GM23338 (cell line): ENCODE results near the gene NXPH2. TPM values are rescaled to one million over a fixed set of nuclear protein-coding genes. Genes with fewer than 3 reads are reported as not detected.

Experiments
- ATAC-seq: fragments of 200-7000 bp; cut with Tn5 transposase; 3 replicates; pipeline ENCODE4 v1.9.1; 2020
- DNase-seq: peaks from one replicate; pipeline ENCODE4 v3.0.0-alpha.2; 2015; ENCODE audit warnings: low spot score
- H2AFZ ChIP-seq: fragments of 200-600 bp; sonication (generic); 2 replicates; pipeline ENCODE4 v1.8.0; 2016; ENCODE audit warnings: antibody characterized with exemption, mild to moderate bottlenecking, moderate library complexity
- H3F3A ChIP-seq: fragments of 200-600 bp; sonication (generic); replicated peaks from 2 replicates; pipeline ENCODE4 v1.8.0; 2017; ENCODE audit warnings: antibody characterized with exemption, mixed run types, low read depth
- H3K27ac ChIP-seq: fragments of 200-600 bp; sonication (generic); 2 replicates; pipeline ENCODE4 v1.6.1; 2016; ENCODE audit warnings: low read depth
- H3K27me3 ChIP-seq: fragments of 200-600 bp; sonication (generic); 2 replicates; pipeline ENCODE4 v1.8.0; 2016; ENCODE audit warnings: mild to moderate bottlenecking, mixed run types, moderate library complexity; ENCODE audit not compliant: insufficient read depth
- H3K36me3 ChIP-seq: fragments of 200-600 bp; sonication (generic); 2 replicates; pipeline ENCODE4 v1.8.0; 2016; ENCODE audit warnings: mild to moderate bottlenecking; ENCODE audit not compliant: insufficient read depth
- H3K4me1 ChIP-seq: fragments of 200-600 bp; sonication (generic); 2 replicates; pipeline ENCODE4 v1.8.0; 2016; ENCODE audit warnings: mild to moderate bottlenecking, moderate library complexity; ENCODE audit not compliant: insufficient read depth
- H3K4me2 ChIP-seq: fragments of 200-600 bp; sonication (generic); 2 replicates; pipeline ENCODE4 v1.7.1; 2017; ENCODE audit warnings: mixed run types
- H3K4me3 ChIP-seq: fragments of 200-600 bp; sonication (generic); 2 replicates; pipeline ENCODE4 v1.6.1; 2016; ENCODE audit warnings: mixed run types
- H3K79me2 ChIP-seq: fragments of 200-600 bp; sonication (generic); replicated peaks from 2 replicates; pipeline ENCODE4 v1.8.0; 2017; ENCODE audit warnings: mild to moderate bottlenecking; ENCODE audit not compliant: insufficient read depth
- H3K9me2 ChIP-seq: fragments of 200-600 bp; sonication (generic); 2 replicates; pipeline ENCODE4 v1.8.0; 2017; ENCODE audit not compliant: insufficient read depth
- H4K20me1 ChIP-seq: fragments of 200-600 bp; sonication (generic); replicated peaks from 2 replicates; pipeline ENCODE4 v1.8.0; 2017; ENCODE audit warnings: mild to moderate bottlenecking; ENCODE audit not compliant: insufficient read depth
- H3K27ac Mint-ChIP-seq: 2 replicates; pipeline ENCODE4 v1.8.0; 2020; ENCODE audit warnings: inconsistent platforms, mild to moderate bottlenecking, moderate library complexity, mixed read lengths
- H3K27me3 Mint-ChIP-seq: 3 replicates; pipeline ENCODE4 v1.8.0; 2022; ENCODE audit warnings: low read depth, mild to moderate bottlenecking, moderate library complexity, mixed read lengths, inconsistent platforms; ENCODE audit not compliant: insufficient read depth, poor library complexity
- H3K36me3 Mint-ChIP-seq: 3 replicates; pipeline ENCODE4 v1.8.0; 2021; ENCODE audit warnings: low read depth, mild to moderate bottlenecking, inconsistent platforms, moderate library complexity, mixed read lengths
- H3K4me1 Mint-ChIP-seq: 3 replicates; pipeline ENCODE4 v1.8.0; 2020; ENCODE audit warnings: mild to moderate bottlenecking, inconsistent platforms, mixed read lengths
- H3K4me3 Mint-ChIP-seq: 3 replicates; pipeline ENCODE4 v1.8.0; 2021; ENCODE audit warnings: moderate library complexity, mild to moderate bottlenecking, inconsistent platforms, mixed read lengths
- H3K9me3 Mint-ChIP-seq: 3 replicates; pipeline ENCODE4 v1.8.0; 2020; ENCODE audit warnings: moderate library complexity, mild to moderate bottlenecking, inconsistent platforms, mixed read lengths
- CREB1 ChIP-seq: fragments of 250-450 bp; sonication (Bioruptor Pico); IDR thresholded peaks from 2 replicates; pipeline ENCODE4 v1.5.0; 2020; ENCODE audit warnings: low read depth, mild to moderate bottlenecking, moderate library complexity
- CTCF ChIP-seq, 2 experiments: fragments of 200-600 bp in 1 of 2; sonication (generic) in 1 of 2; conservative IDR thresholded peaks; 2 replicates each; pipeline versions ENCODE4 v1.5.1 to v1.6.1; 2016 to 2017; ENCODE audit warnings: antibody characterized with exemption in 2 of 2, low read depth in 2 of 2, mild to moderate bottlenecking in 2 of 2, moderate library complexity in 1 of 2
- EZH2 ChIP-seq: fragments of 200-600 bp; sonication (generic); IDR thresholded peaks from one replicate; pipeline ENCODE4 v1.8.0; 2017; ENCODE audit warnings: antibody characterized with exemption, mild to moderate bottlenecking, low read depth; ENCODE audit not compliant: unreplicated experiment
- EZH2phosphoT487 ChIP-seq: fragments of 200-600 bp; sonication (generic); IDR thresholded peaks from one replicate; pipeline ENCODE4 v1.8.1; 2018; ENCODE audit warnings: antibody characterized with exemption; ENCODE audit not compliant: unreplicated experiment
- JUNB ChIP-seq: IDR thresholded peaks from one replicate; pipeline ENCODE4 v1.6.1; 2016; ENCODE audit warnings: antibody characterized with exemption; ENCODE audit not compliant: unreplicated experiment
- NANOG ChIP-seq: IDR thresholded peaks from 2 replicates; pipeline ENCODE4 v1.6.1; 2016; ENCODE audit warnings: antibody characterized with exemption, borderline replicate concordance
- POLR2AphosphoS5 ChIP-seq: IDR thresholded peaks from 2 replicates; pipeline ENCODE4 v1.6.1; 2016; ENCODE audit warnings: antibody characterized with exemption, low read depth
- STAT1 ChIP-seq: IDR thresholded peaks from one replicate; pipeline ENCODE4 v1.6.1; 2016; ENCODE audit warnings: antibody characterized with exemption; ENCODE audit not compliant: unreplicated experiment
- ZNF114 ChIP-seq: fragments of 250-450 bp; sonication (Bioruptor Pico); IDR thresholded peaks from 2 replicates; pipeline ENCODE4 v1.5.0; 2020; ENCODE audit warnings: mild to moderate bottlenecking, moderate library complexity
- ZNF331 ChIP-seq: fragments of 250-450 bp; sonication (Bioruptor Pico); IDR thresholded peaks from 2 replicates; pipeline ENCODE4 v1.5.0; 2020; ENCODE audit warnings: low read depth, mild to moderate bottlenecking, moderate library complexity
- polyA plus RNA-seq: library from polyadenylated mRNA; unstranded; fragments of >200 nt; fragmentation: Nextera tagmentation; extraction: Ambion mirVana; gene quantifications from 2 replicates; pipeline ENCODE4 v1.2.1, GENCODE V29; 2016
- total RNA-seq: library from RNA; depleted of rRNA; stranded (reverse); fragments of >200 nt; shearing (Covaris generic); gene quantifications from 2 replicates; pipeline ENCODE4 v1.2.3, GENCODE V29; 2014
- TF ChIP-seq, protein P1 (sequence below): fragments of 250-450 bp; sonication (Bioruptor Pico); IDR thresholded peaks from 2 replicates; pipeline ENCODE4 v1.5.0; 2020; ENCODE audit warnings: mild to moderate bottlenecking, moderate library complexity
- TF ChIP-seq, protein P2 (sequence below): IDR thresholded peaks from one replicate; pipeline ENCODE4 v1.6.1; 2018; ENCODE audit warnings: antibody characterized with exemption; ENCODE audit not compliant: unreplicated experiment
- TF ChIP-seq, protein P3 (sequence below): IDR thresholded peaks from 2 replicates; pipeline ENCODE4 v1.6.1; 2016; ENCODE audit warnings: antibody characterized with exemption

The NXPH2 gene
- total and polyA plus RNA-seq, 2 experiments from 2014 or later, result 2.7 to 8.3 TPM

DNA sequence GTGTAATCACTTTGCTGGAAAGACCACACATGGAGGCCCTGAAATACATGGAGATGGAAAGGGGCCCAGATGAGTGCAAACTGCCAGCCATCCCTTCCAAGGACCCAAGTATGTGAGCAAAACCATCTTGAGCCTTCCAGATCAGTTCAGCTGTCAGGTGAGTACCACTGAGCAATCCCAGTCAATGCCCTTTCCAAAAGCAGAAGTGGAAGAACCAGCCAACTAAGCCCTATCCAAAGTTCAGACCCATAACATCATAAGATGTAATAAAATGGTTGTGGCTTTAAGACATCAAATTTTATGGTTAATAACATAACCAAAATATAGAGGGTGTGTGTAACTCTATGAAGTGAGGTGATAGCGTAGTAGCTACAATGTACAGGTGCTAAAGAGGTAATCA, 88.5 kb downstream of the NXPH2 start:
- Mint-ChIP-seq H3K27ac (no peak overlapping the region), H3K36me3 (no peaks in the 10 kb centered on the region; the same call in 2 of the 3 replicates), H3K27me3 (no peaks in the 10 kb centered on the region), H3K4me3 (no peak overlapping the region), H3K4me1 (no peaks in the 10 kb centered on the region), H3K9me3 (peaks cover 3% of the 10 kb centered on the region; the same call in 1 of the 3 replicates)
- Histone ChIP-seq H3K9me2 (peaks cover 8% of the 10 kb centered on the region; the same call in 1 of the 2 replicates), H3K4me1 (no peaks in the 10 kb centered on the region), H3K4me3 (no peak overlapping the region), H4K20me1 (no peaks in the 10 kb centered on the region), H3K4me2 (no peak overlapping the region), H3K27ac (no peak overlapping the region), H3F3A (no peaks in the 10 kb centered on the region), H2AFZ (no peak overlapping the region), H3K27me3 (no peaks in the 10 kb centered on the region), H3K36me3 (no peaks in the 10 kb centered on the region), H3K79me2 (no peaks in the 10 kb centered on the region; the same call in 1 of the 2 replicates)
- no peak for TF ChIP-seq EZH2
- TF ChIP-seq STAT1, result no peak
- TF ChIP-seq CREB1, result no peak
- no peak for TF ChIP-seq POLR2AphosphoS5
- TF ChIP-seq, protein P1, sequence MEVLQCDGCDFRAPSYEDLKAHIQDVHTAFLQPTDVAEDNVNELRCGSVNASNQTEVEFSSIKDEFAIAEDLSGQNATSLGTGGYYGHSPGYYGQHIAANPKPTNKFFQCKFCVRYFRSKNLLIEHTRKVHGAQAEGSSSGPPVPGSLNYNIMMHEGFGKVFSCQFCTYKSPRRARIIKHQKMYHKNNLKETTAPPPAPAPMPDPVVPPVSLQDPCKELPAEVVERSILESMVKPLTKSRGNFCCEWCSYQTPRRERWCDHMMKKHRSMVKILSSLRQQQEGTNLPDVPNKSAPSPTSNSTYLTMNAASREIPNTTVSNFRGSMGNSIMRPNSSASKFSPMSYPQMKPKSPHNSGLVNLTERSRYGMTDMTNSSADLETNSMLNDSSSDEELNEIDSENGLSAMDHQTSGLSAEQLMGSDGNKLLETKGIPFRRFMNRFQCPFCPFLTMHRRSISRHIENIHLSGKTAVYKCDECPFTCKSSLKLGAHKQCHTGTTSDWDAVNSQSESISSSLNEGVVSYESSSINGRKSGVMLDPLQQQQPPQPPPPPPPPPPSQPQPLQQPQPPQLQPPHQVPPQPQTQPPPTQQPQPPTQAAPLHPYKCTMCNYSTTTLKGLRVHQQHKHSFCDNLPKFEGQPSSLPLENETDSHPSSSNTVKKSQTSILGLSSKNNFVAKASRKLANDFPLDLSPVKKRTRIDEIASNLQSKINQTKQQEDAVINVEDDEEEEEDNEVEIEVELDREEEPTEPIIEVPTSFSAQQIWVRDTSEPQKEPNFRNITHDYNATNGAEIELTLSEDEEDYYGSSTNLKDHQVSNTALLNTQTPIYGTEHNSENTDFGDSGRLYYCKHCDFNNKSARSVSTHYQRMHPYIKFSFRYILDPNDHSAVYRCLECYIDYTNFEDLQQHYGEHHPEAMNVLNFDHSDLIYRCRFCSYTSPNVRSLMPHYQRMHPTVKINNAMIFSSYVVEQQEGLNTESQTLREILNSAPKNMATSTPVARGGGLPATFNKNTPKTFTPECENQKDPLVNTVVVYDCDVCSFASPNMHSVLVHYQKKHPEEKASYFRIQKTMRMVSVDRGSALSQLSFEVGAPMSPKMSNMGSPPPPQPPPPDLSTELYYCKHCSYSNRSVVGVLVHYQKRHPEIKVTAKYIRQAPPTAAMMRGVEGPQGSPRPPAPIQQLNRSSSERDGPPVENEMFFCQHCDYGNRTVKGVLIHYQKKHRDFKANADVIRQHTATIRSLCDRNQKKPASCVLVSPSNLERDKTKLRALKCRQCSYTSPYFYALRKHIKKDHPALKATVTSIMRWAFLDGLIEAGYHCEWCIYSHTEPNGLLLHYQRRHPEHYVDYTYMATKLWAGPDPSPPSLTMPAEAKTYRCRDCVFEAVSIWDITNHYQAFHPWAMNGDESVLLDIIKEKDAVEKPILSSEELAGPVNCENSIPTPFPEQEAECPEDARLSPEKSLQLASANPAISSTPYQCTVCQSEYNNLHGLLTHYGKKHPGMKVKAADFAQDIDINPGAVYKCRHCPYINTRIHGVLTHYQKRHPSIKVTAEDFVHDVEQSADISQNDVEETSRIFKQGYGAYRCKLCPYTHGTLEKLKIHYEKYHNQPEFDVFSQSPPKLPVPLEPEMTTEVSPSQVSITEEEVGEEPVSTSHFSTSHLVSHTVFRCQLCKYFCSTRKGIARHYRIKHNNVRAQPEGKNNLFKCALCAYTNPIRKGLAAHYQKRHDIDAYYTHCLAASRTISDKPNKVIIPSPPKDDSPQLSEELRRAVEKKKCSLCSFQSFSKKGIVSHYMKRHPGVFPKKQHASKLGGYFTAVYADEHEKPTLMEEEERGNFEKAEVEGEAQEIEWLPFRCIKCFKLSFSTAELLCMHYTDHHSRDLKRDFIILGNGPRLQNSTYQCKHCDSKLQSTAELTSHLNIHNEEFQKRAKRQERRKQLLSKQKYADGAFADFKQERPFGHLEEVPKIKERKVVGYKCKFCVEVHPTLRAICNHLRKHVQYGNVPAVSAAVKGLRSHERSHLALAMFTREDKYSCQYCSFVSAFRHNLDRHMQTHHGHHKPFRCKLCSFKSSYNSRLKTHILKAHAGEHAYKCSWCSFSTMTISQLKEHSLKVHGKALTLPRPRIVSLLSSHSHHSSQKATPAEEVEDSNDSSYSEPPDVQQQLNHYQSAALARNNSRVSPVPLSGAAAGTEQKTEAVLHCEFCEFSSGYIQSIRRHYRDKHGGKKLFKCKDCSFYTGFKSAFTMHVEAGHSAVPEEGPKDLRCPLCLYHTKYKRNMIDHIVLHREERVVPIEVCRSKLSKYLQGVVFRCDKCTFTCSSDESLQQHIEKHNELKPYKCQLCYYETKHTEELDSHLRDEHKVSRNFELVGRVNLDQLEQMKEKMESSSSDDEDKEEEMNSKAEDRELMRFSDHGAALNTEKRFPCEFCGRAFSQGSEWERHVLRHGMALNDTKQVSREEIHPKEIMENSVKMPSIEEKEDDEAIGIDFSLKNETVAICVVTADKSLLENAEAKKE (CRISPR knock-in tag), result no peak
- TF ChIP-seq, protein P2, sequence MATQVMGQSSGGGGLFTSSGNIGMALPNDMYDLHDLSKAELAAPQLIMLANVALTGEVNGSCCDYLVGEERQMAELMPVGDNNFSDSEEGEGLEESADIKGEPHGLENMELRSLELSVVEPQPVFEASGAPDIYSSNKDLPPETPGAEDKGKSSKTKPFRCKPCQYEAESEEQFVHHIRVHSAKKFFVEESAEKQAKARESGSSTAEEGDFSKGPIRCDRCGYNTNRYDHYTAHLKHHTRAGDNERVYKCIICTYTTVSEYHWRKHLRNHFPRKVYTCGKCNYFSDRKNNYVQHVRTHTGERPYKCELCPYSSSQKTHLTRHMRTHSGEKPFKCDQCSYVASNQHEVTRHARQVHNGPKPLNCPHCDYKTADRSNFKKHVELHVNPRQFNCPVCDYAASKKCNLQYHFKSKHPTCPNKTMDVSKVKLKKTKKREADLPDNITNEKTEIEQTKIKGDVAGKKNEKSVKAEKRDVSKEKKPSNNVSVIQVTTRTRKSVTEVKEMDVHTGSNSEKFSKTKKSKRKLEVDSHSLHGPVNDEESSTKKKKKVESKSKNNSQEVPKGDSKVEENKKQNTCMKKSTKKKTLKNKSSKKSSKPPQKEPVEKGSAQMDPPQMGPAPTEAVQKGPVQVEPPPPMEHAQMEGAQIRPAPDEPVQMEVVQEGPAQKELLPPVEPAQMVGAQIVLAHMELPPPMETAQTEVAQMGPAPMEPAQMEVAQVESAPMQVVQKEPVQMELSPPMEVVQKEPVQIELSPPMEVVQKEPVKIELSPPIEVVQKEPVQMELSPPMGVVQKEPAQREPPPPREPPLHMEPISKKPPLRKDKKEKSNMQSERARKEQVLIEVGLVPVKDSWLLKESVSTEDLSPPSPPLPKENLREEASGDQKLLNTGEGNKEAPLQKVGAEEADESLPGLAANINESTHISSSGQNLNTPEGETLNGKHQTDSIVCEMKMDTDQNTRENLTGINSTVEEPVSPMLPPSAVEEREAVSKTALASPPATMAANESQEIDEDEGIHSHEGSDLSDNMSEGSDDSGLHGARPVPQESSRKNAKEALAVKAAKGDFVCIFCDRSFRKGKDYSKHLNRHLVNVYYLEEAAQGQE, result no peak
- no peak for TF ChIP-seq ZNF114 (CRISPR knock-in tag)
- no peak for TF ChIP-seq JUNB
- no peak for TF ChIP-seq EZH2phosphoT487
- TF ChIP-seq, protein P3, sequence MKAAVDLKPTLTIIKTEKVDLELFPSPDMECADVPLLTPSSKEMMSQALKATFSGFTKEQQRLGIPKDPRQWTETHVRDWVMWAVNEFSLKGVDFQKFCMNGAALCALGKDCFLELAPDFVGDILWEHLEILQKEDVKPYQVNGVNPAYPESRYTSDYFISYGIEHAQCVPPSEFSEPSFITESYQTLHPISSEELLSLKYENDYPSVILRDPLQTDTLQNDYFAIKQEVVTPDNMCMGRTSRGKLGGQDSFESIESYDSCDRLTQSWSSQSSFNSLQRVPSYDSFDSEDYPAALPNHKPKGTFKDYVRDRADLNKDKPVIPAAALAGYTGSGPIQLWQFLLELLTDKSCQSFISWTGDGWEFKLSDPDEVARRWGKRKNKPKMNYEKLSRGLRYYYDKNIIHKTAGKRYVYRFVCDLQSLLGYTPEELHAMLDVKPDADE, result no peak
- TF ChIP-seq NANOG, result no peak
- no peak for TF ChIP-seq CTCF (conservative IDR thresholded peaks at IDR 0.05; ENCODE audit: low read depth in 2 of 2)
- TF ChIP-seq ZNF331 (CRISPR knock-in tag), result no peak
- DNase-seq (no peak), ATAC-seq (no peak)
